Stimulated activated CD8-positive, alpha-beta memory T cell treated with anti-CD3 and anti-CD28 coated beads, Interleukin-12 subunit alpha, Interleukin-12 subunit beta, amount 100 ng/mL, for 1 hour (primary cell): Measurements from ENCODE around the gene MIB1.

ENCODE experiments used
- DNase-seq: peaks from one replicate; pipeline ENCODE4 v3.0.0-alpha.2; 2020; ENCODE audit warnings: low read depth

The MIB1 gene

GRCh38 chr18:21815101-21815500 lies 74.5 kb downstream of the MIB1 start:
- no peak for DNase-seq

DNA sequence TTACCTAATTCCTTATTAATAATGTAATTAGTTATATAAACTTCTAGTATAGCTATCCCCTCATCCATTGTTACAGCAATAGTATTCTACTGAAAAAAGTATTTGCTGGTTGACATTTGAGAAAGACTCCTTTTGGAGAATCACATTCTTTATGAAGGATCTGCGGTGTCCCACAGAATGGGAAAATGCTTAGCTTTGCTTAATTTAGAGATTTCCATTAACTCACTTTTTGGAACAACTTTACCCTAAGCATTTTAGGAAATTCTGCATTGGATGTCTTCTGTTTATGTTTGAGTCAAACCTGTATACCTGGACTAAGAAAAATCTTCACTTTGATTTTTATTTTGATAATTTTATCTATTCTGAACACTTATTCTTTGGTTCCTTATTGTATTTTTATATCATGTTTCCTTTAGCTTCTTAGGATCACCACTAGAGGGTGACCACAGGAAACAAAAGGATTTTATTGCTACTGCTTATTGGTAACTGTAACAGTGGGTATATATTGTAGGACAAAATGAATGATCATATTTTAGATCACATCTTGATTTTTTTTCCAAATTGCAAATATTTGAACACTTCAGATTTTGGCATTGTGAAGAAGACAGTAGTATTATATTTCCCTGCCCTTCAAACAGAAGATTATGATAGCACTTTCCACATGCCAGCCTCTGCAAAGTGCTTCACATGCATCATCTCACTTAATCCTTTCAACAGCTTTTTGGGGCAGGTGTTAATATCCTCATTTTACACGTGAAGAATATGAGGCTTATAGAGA lies 79.6 kb downstream of the MIB1 start:
- DNase-seq, result no peak

DNA sequence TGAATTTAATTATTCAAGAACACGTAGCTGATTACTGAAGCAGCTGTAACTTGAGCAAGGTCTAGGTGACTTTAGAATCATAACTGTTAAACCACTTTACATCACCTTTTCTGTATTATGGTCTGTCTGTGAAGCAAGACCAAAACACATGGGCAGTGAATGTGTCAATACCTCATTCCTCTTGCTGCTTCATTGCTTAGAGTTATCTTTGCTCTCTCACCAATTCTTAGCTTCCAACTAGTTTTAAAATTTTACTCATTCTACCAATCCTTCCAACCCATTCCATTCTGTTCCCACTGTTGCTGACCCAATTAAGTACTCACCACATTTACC lies 80.2 kb downstream of the MIB1 start:
- DNase-seq, result no peak

DNA sequence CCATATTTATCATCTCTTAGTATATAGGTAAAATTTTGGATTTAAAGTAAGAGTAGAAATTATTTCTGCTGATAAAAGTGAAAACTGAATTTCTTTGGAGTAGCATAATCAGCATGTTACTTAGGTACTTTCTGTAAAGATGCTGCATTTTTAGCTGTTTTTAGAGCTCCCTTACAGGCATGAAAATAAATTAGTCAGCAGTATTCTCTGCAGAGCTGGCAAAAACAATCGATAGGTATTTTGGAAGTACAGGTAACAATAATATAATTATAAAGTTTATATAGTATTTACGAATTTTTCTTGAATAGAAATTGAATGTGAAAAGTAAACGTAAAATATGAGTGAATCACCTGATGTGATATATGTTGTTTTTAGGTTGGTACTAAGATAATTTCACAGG lies 83.3 kb downstream of the MIB1 start:
- DNase-seq, result no peak

- DNase-seq, result no peak
These were observed 85.6 kb downstream of the MIB1 start for GRCh38 chr18:21826196-21826595.

DNA sequence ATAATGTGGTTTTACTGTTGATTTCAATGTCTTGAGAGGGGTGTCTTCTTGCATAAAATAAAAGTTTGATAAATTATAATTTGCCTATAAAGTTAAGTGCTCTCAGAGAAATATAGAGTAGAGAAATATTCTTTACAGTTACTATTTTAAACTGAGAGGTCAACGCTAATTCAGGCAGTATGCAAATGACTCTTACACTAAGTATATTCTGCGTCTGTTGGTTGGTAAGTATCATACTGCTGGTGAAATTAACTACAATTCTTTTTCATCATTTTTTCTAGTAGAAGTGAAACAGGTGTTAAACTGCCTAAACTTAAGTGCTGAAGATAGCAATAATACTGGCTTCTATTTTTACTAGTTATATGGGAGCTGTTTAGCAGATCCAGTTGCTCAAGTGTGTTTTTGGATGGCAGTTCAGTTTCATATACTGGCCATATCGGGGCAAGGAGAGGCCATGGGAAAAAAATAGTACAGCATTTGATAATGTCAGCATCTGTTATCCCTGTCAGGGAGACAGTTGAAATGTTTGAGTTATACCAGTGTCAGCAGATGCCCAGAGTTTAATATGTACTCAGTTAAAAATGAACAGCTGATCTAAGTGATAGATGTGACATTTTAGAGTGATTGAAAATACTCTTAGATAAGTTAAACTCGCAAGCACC lies 86.2 kb downstream of the MIB1 start:
- DNase-seq, result no peak

GRCh38 chr18:21830532-21830931 lies 89.9 kb downstream of the MIB1 start:
- DNase-seq, result no peak

- DNase-seq, result no peak
These were observed 90.8 kb downstream of the MIB1 start for GRCh38 chr18:21831413-21831831.

- no peak for DNase-seq
These were observed 93.2 kb downstream of the MIB1 start for GRCh38 chr18:21833604-21834298.

DNA sequence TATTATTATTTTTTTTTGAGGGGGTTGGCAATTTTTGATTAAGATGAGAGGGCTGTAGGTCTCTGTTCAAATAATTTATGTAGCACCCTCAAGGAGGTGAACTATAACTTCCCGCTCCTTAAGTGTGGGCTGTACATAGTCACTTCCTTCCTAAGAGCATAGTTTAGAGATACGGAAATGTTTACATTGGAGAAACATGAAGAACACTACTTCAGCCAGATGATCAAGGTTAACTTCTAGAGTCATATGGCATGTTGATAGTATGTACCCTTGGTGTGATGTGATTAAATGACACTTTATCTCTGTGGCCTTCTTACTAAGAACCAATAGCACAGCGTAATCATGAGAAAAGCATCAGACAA lies 93.7 kb downstream of the MIB1 start:
- no peak for DNase-seq

DNA sequence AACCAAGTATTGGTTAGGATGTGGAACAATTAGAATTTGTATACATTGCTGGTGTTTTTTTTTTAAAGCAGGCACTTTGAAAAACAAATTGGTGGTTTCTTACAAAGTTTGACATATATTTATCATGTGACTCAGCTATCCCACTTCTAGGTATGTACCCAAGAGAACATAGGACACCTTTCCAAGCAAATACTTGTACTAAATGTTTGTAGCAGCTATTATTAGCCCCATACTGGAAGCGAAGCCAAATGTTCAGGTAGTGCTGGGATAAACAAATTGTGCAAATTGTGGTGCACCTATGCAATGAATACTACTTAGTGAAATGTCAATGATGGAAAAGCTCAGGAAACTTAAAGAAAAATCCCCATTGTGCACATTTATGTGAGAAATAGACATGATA lies 101.0 kb downstream of the MIB1 start:
- DNase-seq, result no peak

DNA sequence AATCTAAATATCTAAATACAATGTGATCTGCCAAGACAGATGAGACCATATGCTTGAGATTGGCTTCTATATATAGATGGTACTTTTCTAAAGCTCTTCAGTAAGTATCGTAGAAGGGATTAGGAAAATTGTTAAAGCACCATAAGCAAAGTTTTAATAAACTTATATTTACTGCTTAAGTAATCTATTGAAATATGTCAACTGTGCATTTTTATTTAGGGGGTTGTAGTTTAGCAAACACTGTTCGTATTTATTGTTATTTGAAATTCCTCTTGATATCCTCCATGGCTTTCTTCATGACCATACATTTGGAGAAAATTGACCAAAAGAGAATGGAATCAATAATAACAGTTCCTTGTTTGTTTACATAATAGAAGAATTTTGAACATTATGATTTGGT lies 102.7 kb downstream of the MIB1 start:
- DNase-seq, result no peak

GRCh38 chr18:21851327-21851961 lies 110.9 kb downstream of the MIB1 start:
- DNase-seq, result no peak

GRCh38 chr18:21853016-21853415 lies 112.4 kb downstream of the MIB1 start:
- DNase-seq, result no peak

GRCh38 chr18:21853775-21854552 lies 113.4 kb downstream of the MIB1 start:
- DNase-seq, result no peak

- no peak for DNase-seq
These were observed 114.8 kb downstream of the MIB1 start for GRCh38 chr18:21855432-21855831.

DNA sequence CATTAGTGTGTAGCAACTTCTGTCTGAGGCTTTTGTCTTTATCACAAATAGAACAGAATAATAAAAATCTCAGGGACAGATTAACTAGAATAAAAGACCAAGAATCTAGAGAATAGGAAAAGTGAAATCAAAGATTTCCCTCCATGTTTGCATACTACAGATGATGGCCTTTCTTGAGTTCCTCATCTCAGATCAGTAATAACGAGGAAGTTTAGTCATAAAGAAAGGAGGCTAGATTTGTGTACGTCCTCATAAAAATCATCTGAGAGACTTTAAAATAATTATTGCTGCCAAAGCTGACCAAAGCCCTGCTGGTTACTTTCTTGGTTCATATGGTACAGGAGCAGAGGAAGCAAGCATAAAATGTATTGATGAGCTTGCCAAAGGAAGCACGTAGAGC lies 117.3 kb downstream of the MIB1 start:
- no peak for DNase-seq

GRCh38 chr18:21858544-21858943 lies 118.0 kb downstream of the MIB1 start:
- DNase-seq, result no peak

- no peak for DNase-seq
These were observed 123.8 kb downstream of the MIB1 start for GRCh38 chr18:21864386-21864785.

DNA sequence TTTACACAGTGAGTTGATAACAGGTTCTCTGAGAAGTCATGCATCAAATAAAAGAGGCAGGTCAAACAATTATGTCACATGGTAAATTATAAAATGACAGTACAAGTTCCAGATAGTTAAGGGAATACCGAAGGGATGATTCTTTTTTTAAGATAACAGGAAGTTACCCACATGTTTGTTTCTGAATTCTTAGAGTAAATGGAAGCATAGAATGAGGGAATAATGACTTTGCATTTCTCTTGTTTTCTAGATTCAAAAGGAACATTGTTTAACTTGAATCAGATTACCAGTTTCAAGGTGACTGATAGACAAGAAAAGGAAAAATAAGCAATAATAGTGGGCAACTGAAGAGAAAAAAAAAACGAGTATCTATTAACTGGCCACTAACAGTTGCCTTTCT lies 124.5 kb downstream of the MIB1 start:
- DNase-seq, result no peak

- no peak for DNase-seq
These were observed 128.2 kb downstream of the MIB1 start for GRCh38 chr18:21868770-21869169.

- no peak for DNase-seq
These were observed 149.0 kb downstream of the MIB1 start for GRCh38 chr18:21889570-21889969.
